NCI-H82 treated with DMSO at 0.1 percent for 48 hours (cell line): ENCODE results near the gene RERG.
"Not testable (repeated sequence)": the region's sequence is repeated elsewhere in the genome, so short reads cannot be mapped to it uniquely, and the experiment has no call there.

Experiments used
- DNase-seq: peaks from one replicate; lab custom pipeline; 2025; ENCODE audit not compliant: unreplicated experiment; lab: John Stamatoyannopoulos, UW

Gene RERG

DNA sequence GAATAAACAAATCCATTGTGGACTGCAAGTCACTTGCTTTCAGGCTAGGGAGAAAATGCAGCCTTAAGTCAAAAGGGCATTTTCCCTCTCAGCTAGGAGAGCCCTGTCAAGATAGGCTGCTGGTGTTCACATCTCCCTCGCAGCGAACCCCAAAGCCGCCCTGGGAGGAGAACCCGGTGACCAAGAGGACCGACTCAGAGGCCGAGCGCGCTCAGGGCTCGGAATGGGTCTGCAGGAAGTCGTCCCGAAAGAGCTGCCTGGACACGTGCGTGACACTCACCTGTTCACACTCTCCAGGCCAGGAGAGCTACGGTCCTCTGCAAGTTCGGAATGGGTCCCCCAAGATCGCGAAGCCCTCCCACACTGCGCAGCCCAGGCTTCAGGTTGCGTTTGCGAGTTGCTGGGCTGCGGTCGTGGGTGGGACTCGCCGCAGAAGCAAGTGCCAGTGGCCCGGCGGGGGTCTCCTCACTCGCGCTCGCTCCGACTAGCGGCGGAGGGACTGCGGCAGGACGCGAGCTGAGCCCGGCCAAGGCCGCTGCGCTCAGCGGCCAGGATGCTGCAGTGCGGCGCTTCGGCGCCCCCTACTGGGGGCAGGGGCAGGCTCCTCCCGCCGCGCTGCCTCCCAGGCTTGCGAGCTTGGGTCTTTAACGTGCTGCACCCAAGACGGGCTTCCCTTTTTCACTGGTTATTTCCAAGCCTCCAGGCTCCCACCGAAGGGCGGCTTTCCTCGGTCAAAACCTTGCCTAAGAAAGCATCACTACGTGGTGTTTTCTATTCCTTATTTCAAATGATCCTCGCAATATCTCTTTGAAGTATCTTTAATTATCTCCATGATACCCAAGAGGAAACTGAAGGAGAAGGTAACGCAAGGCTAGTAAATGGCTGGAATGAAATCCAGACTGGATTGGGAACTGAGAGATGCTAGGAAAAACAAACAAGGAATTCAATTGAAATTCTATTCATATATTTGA is at the start of gene RERG:
Gene RERG, minus strand, starts transcription at position 503 of the 971 bp plus-strand sequence. CDS start 3,928 bp downstream, outside the sequence.
- peak; percentile 49 for DNase-seq

DNA sequence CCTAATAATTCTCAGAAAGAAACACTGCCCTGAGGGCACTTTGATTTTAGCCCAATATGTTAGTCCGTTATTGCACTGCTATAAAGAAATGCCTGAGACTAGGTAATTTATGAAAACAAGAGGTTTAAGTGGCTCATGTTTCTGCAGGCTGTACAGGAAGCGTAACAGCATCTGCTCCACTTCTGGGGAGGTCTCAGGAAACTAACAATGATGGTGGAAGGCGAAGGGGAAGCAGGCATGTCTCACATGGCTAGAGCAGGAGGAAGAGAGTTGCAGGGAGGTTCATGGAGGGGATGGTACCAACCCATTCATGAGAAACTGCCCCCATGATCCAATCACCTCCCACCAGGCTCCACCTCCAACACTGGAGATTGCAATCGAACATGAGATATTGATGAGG is 49.4 kb upstream of the RERG start:
- DNase-seq, result no peak

GRCh38 chr12:15268927-15269552 is 47.8 kb upstream of the RERG start:
- peak; percentile 82 for DNase-seq

GRCh38 chr12:15268309-15268708 is 47.1 kb upstream of the RERG start:
- no peak for DNase-seq

DNA sequence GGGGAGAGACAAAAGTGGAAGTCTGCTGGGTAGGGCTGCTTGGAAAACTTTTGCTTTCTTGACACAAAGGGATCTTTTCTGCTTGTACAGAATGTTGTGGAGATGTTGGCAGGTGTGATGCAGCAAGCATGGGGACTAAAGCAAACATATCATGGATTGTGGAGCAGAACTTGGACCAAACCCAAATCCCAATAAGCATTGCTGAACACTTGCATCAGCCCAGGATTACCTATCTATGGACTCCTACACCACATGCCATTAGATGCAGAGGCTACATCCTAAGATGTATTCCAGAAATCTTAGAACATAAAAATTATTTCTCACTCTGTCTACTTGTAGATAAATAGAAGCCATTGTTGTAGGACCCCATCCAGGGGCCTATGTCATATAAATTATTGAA is 44.7 kb upstream of the RERG start:
- DNase-seq, result no peak

DNA sequence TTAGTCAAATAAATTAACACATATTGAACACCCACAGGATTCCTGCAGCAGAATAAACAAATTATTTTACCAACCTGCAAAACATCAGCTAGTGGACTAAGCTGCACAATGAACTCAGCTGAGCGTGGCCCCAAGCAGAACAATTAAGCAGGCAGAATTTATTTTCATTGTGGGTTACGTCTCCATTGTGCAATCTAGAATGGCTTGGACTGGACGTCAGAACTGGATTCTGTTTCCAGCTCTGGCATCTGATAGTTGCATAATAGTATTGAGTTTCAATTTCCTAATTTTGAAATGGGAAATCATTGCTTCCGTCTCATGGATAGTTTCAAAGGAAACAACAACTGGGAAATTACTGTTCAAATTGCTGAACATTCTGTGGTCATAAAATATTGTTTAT is 35.5 kb upstream of the RERG start:
- DNase-seq, result no peak

DNA sequence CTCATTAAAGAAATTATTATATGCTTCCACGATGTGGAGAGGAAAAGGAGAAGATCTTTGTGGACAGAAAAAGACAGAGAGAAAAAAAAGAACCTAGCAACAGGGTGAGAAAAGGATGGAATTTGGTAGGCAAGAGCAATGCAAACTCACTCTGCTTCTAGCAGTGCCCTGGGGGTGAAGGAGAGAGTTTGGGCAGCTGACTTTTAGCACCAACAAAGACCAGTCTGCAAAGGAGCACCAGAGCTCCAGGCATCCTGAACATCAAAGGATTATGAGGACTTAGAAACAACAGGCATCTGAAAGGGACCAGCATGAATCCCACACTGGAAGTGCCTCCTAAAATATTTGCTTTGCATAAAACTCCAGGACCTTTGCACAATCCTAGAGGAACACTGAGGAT is 32.8 kb upstream of the RERG start:
- DNase-seq, result no peak

DNA sequence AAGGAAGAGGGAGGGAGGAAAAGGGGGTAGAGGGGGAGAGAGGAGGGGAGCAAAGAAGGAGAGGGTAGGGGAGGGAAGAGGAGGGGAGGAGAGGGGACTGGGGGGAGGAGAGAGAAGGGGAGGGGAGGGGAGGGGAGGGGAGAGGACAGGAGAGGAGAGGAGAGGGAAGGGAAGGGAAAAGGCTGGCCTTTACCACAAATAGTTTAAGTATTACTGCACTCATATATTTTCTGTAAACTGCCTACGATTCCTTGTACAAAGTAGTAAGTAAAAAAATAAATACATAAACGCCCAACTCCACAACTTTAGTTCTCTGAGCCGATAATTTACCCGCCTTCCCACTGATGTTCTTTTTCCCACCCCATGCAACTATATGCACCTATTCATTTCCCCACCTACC is 23.7 kb upstream of the RERG start:
- DNase-seq, result no peak

DNA sequence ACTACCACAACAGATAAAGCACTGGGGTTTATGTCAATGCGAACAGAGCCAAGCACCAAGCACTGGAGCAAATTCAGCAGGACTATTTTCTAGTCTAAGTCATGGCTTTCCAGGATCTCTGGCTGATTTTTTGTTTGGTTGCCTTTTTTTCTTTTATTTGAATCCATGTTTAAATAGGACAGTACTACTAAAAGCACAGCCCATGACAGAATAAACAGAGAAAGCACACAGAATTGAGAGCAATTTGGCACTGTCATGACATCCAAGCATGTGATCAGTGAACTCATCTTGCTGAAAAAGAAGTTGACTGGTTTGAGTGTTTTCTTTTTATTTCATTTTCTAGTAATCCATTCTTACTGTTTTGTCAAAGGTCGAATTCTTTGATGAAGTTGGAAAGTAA is 23.1 kb upstream of the RERG start:
- DNase-seq, result no peak

- no peak for DNase-seq
These were observed 21.9 kb upstream of the RERG start for GRCh38 chr12:15243102-15243501.

DNA sequence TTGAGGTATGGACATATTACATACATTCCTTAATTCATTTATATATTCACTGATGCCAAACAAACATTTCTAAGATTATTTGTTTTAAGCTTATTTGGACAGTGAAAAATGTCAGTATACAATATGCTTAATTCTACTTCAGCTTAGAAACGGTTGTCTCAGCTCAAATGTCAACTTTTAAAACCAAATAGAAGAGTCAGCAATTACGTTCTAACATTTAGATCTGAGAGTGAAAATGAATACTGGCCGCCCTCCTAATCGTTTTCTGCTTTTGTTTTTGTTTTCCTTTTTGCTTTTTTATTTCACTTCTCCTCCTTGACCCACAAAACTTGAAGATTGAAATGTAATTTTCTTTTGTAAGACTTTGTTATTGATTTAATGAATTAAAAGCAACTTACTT is 19.7 kb upstream of the RERG start:
- DNase-seq, result no peak

- DNase-seq, result no peak
These were observed 13.3 kb upstream of the RERG start for GRCh38 chr12:15234508-15234907.

DNA sequence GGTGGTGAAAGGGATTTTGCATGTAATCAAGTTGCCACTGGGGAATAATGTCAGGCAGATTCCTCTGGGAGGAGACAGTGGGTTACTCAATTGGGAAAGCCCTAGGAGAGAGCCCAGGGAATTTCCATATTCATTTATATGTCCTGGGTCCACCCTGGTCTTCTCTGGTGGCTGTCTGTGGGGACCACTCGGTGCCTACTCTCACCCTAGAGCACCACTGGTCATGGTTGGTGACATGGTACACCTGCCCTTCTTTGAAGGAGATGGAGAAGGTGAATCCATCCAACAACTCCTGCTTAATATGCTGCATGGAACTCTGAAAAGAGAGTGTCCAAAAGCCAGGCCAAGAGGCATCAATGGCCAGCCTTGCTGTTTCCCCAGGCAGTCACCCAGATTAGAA is 12.8 kb upstream of the RERG start:
- DNase-seq, result no peak

GRCh38 chr12:15232959-15233358 is 11.7 kb upstream of the RERG start:
- DNase-seq, result no peak

DNA sequence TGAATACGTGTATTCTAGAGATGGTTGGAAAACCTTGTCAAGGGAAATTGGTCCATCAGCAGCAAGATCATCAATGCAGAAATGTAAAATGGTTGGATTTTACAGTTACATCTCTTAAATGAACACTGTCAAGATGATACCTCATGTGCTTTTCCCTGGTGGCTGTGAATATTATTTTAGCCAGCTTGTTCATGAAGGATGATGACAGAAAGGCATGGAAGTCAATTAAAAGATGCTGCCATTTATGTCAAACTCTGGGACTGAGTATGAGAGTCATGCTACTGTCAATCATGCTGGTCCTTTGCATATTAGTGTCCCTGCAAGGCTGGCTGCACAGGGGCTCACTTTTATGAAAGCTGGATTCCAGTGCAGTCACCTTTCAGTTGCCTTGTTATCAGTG is 10.3 kb upstream of the RERG start:
- no peak for DNase-seq

- DNase-seq, result no peak
These were observed 9.5 kb upstream of the RERG start for GRCh38 chr12:15230751-15231150.

DNA sequence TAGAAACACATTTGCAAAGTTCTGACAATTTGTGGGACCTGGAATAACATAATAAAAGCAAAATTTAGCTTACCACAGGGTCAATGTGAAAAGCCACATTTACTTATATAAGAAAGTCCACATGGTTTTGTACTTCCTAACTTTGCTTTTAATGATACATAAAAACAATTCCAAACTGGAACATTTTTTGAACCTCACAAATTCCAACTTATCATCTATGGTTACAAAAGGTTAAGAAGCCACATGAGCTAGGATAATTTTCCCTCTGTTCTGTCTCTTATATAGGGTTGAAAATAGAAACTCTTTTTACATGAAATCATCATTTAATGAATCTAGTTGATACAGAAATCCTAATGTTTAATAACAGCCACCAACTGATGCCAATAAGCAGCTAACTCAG is 8.9 kb upstream of the RERG start:
- DNase-seq, result no peak

- no peak for DNase-seq
These were observed 5.9 kb upstream of the RERG start for GRCh38 chr12:15227004-15227679.

- not testable (repeated sequence) for DNase-seq
These were observed 4.6 kb upstream of the RERG start for GRCh38 chr12:15225863-15226218.

GRCh38 chr12:15225136-15225862 is 4.1 kb upstream of the RERG start:
- DNase-seq, result no peak

DNA sequence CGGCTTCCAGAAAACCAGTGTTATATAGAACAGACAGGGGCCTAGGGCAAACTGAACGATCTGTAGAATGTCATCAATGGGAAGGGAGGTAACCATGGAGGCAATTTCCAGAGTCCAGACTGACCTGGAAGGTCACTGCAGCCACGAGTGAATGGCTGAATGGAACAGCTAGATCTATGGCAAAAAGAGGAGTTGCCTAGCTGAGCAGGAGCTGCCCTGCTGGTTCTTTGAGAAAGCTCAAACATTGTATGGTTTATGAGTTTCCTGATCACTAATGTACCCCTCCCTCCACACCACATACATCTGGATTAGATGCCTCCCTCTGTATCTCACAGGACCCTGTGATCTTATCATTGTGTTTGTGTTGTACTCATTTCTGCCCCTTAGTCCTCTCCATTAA is 1.0 kb upstream of the RERG start:
- DNase-seq, result no peak
